ENCODE data around the gene MYCT1.
"Not testable (repeated sequence)": the region's sequence is repeated elsewhere in the genome, so short reads cannot be mapped to it uniquely, and the experiment has no call there.

MYCT1 gene

GRCh38 chr6:152697634-152698033 is at the start of gene MYCT1:
MYCT1 (plus strand) TSS chr6:152697897; CDS start chr6:152697903, 6 bp downstream.
- no peak for DNase-seq (ENCODE audit: low read depth in 4 of 4, low spot score in 1 of 4)

GRCh38 chr6:152648105-152648504 is 49.6 kb upstream of the MYCT1 start:
- DNase-seq (ENCODE audit: low read depth in 4 of 4, low spot score in 1 of 4) = no peak

- no peak for DNase-seq (ENCODE audit: low read depth in 4 of 4, low spot score in 1 of 4)
These were observed 45.7 kb upstream of the MYCT1 start for GRCh38 chr6:152651986-152652385.

- no peak for DNase-seq (ENCODE audit: low read depth in 4 of 4, low spot score in 1 of 4)
These were observed 35.9 kb upstream of the MYCT1 start for GRCh38 chr6:152661776-152662175.

GRCh38 chr6:152669895-152670294 is 27.8 kb upstream of the MYCT1 start:
- DNase-seq (ENCODE audit: low read depth in 4 of 4, low spot score in 1 of 4) = no peak

- DNase-seq (ENCODE audit: low read depth in 4 of 4, low spot score in 1 of 4) = no peak
These were observed 26.5 kb upstream of the MYCT1 start for GRCh38 chr6:152671171-152671570.

- DNase-seq (ENCODE audit: low read depth in 4 of 4, low spot score in 1 of 4) = no peak
These were observed 24.5 kb upstream of the MYCT1 start for GRCh38 chr6:152673236-152673635.

GRCh38 chr6:152680151-152680550 is 17.5 kb upstream of the MYCT1 start:
- no peak for DNase-seq (ENCODE audit: low read depth in 4 of 4, low spot score in 1 of 4)

- no peak for DNase-seq (ENCODE audit: low read depth in 4 of 4, low spot score in 1 of 4)
These were observed 16.7 kb upstream of the MYCT1 start for GRCh38 chr6:152680879-152681517.

GRCh38 chr6:152682141-152682540 is 15.6 kb upstream of the MYCT1 start:
- DNase-seq (ENCODE audit: low read depth in 4 of 4, low spot score in 1 of 4) = no peak

GRCh38 chr6:152682935-152683334 is 14.8 kb upstream of the MYCT1 start:
- not testable (repeated sequence) for DNase-seq (ENCODE audit: low read depth in 4 of 4, low spot score in 1 of 4)

GRCh38 chr6:152685819-152686218 is 11.9 kb upstream of the MYCT1 start:
- no peak for DNase-seq (ENCODE audit: low read depth in 4 of 4, low spot score in 1 of 4)

GRCh38 chr6:152695372-152696045 is 2.2 kb upstream of the MYCT1 start:
- no peak for DNase-seq (ENCODE audit: low read depth in 4 of 4, low spot score in 1 of 4)

- no peak for DNase-seq (ENCODE audit: low read depth in 4 of 4, low spot score in 1 of 4)
These were observed 1.2 kb upstream of the MYCT1 start for GRCh38 chr6:152696522-152696921.

- DNase-seq (ENCODE audit: low read depth in 4 of 4, low spot score in 1 of 4) = no peak
These were observed 995 bp downstream of the MYCT1 start for GRCh38 chr6:152698692-152699091.

GRCh38 chr6:152700427-152700826 is 2.7 kb downstream of the MYCT1 start:
- DNase-seq (ENCODE audit: low read depth in 4 of 4, low spot score in 1 of 4) = no peak

- no peak for DNase-seq (ENCODE audit: low read depth in 4 of 4, low spot score in 1 of 4)
These were observed 3.6 kb downstream of the MYCT1 start for GRCh38 chr6:152701081-152701862.

- DNase-seq (ENCODE audit: low read depth in 4 of 4, low spot score in 1 of 4) = no peak
These were observed 4.2 kb downstream of the MYCT1 start for GRCh38 chr6:152701863-152702401.

- not testable (repeated sequence) for DNase-seq (ENCODE audit: low read depth in 4 of 4, low spot score in 1 of 4)
These were observed 6.1 kb downstream of the MYCT1 start for GRCh38 chr6:152703750-152704149.

- no peak for DNase-seq (ENCODE audit: low read depth in 4 of 4, low spot score in 1 of 4)
These were observed 7.6 kb downstream of the MYCT1 start for GRCh38 chr6:152705327-152705726.

- no peak for DNase-seq (ENCODE audit: low read depth in 4 of 4, low spot score in 1 of 4)
These were observed 18.6 kb downstream of the MYCT1 start for GRCh38 chr6:152716322-152716721.

GRCh38 chr6:152720974-152721373 is 23.3 kb downstream of the MYCT1 start:
- DNase-seq (ENCODE audit: low read depth in 4 of 4, low spot score in 1 of 4) = no peak
